OCI-LY3 (cell line): ENCODE data around the gene SMURF1.

Experiments used
- CTCF ChIP-seq: fragments of 200-600, 300-600 bp; sonication (generic); IDR thresholded peaks from 2 replicates; pipeline ENCODE4 v1.5.1; 2014; ENCODE audit warnings: antibody characterized with exemption, low read length, low read depth
- EZH2phosphoT487 ChIP-seq: fragments of 200-600 bp; shearing (Covaris generic); IDR thresholded peaks from 2 replicates; pipeline ENCODE4 v1.6.1; 2018; ENCODE audit warnings: antibody characterized with exemption, mixed run types, low read depth

- TF ChIP-seq CTCF (no peak), EZH2phosphoT487 (no peak)
These were observed 143.6 kb downstream of the SMURF1 start for GRCh38 chr7:99000196-99000903.
